Measurements from ENCODE around the gene CNTNAP2. TPM values are rescaled to one million over a fixed set of nuclear protein-coding genes. Genes with fewer than 3 reads are reported as not detected.

The CNTNAP2 gene
- total RNA-seq, 1 experiment from 2014 or later, result 64.5 TPM

DNA sequence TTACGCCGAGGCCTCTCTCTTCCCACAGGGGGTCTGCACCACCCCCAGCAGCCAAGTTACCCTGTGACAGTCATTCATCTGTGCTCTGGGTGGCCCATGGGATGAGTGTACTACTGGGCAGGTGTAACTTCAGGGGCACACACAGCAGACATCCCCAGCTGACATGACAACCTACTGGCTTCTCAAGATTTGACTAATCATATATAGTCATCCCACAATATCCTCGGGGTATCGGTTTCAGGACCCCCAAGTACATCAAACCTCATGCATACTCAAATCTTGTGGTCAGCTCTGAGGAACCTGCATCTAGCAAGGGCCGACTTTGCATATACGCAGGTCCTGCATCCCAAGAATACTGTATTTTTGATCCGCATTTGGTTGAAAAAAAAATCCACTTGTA lies 2137.0 kb downstream of the CNTNAP2 start:
- no peak overlapping the region for H2BK5ac ChIP-seq (ENCODE audit: insufficient read length, low read length)
- H3K4me1 Mint-ChIP-seq, result no peaks in the 10 kb centered on the region
- no peak overlapping the region for H3K14ac ChIP-seq (ENCODE audit: insufficient read depth, low read length)
- H3K27me3 Mint-ChIP-seq (ENCODE audit: low read depth), result peaks cover 14% of the 10 kb centered on the region
- TF ChIP-seq, protein P1, sequence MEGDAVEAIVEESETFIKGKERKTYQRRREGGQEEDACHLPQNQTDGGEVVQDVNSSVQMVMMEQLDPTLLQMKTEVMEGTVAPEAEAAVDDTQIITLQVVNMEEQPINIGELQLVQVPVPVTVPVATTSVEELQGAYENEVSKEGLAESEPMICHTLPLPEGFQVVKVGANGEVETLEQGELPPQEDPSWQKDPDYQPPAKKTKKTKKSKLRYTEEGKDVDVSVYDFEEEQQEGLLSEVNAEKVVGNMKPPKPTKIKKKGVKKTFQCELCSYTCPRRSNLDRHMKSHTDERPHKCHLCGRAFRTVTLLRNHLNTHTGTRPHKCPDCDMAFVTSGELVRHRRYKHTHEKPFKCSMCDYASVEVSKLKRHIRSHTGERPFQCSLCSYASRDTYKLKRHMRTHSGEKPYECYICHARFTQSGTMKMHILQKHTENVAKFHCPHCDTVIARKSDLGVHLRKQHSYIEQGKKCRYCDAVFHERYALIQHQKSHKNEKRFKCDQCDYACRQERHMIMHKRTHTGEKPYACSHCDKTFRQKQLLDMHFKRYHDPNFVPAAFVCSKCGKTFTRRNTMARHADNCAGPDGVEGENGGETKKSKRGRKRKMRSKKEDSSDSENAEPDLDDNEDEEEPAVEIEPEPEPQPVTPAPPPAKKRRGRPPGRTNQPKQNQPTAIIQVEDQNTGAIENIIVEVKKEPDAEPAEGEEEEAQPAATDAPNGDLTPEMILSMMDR (conservative IDR thresholded peaks at IDR 0.05), result no peak
- no peak overlapping the region for H3K9ac ChIP-seq (ENCODE audit: extremely low read depth, insufficient read length, low read length)
- no peaks in the 10 kb centered on the region for H3K79me2 ChIP-seq (ENCODE audit: insufficient read depth, low read length)
- no peaks in the 10 kb centered on the region for H3K23me2 ChIP-seq (ENCODE audit: insufficient read length, low read depth, low read length, poor library complexity, severe bottlenecking)
- H4K5ac ChIP-seq (ENCODE audit: insufficient read length, low read depth, low read length), result no peak overlapping the region
- H4K8ac ChIP-seq (replicated peaks; ENCODE audit: insufficient read length, low read depth, low read length), result no peak overlapping the region
- no peak overlapping the region for H2AK5ac ChIP-seq (ENCODE audit: insufficient read length, low read length)
- H3K9me3 Mint-ChIP-seq, result peaks cover 35 to 43% of the 10 kb centered on the region in 2 experiments
- no peaks in the 10 kb centered on the region for H4K20me1 ChIP-seq (ENCODE audit: control insufficient read depth, insufficient read depth, insufficient read length)
- H3K56ac ChIP-seq (ENCODE audit: insufficient read length, low read depth, low read length), result no peak overlapping the region
- H3K27ac Mint-ChIP-seq, result no peak overlapping the region
- H3K36me3 Mint-ChIP-seq (ENCODE audit: insufficient read depth in 1 of 3, low read depth in 3 of 3), result peaks cover 20 to 36% (median 27%) of the 10 kb centered on the region in 3 experiments
- no peak for DNase-seq
- H2AFZ ChIP-seq (ENCODE audit: low read length), result no peak overlapping the region
- no peak overlapping the region for H2BK120ac ChIP-seq (ENCODE audit: low read depth, low read length, poor library complexity, severe bottlenecking)
- no peak overlapping the region for H3K4me2 ChIP-seq (ENCODE audit: insufficient read depth, insufficient read length, low read length)
- H3T11ph ChIP-seq (ENCODE audit: low read length), result no peak overlapping the region
- H2BK12ac ChIP-seq (ENCODE audit: insufficient read length, low read depth, low read length), result no peak overlapping the region
- H3K79me1 ChIP-seq (ENCODE audit: insufficient read depth, low read depth, low read length, poor library complexity, severe bottlenecking), result no peaks in the 10 kb centered on the region
- H3K23ac ChIP-seq (ENCODE audit: insufficient read length, low read depth, low read length), result no peak overlapping the region
- H3K9me3 ChIP-seq (ENCODE audit: control insufficient read depth, low read depth, low read length), result no peaks in the 10 kb centered on the region
- no peak overlapping the region for H3K4me3 Mint-ChIP-seq
- H2BK20ac ChIP-seq (ENCODE audit: low read depth, low read length, poor library complexity, severe bottlenecking), result no peak overlapping the region
- H2BK15ac ChIP-seq (ENCODE audit: low read depth, low read length), result no peak overlapping the region
- no CpG with 5 or more reads among the region's 7 CpGs for WGBS (ENCODE audit: extremely low coverage, insufficient read length, low lambda C conversion rate)
- no peak overlapping the region for H3K27ac ChIP-seq (ENCODE audit: insufficient read length, low read depth, low read length)
- no peak overlapping the region for H3K4ac ChIP-seq (ENCODE audit: low read depth, low read length)
- H3K27me3 ChIP-seq (ENCODE audit: insufficient read depth, low read length), result no peaks in the 10 kb centered on the region
- H3K4me1 ChIP-seq (ENCODE audit: insufficient read depth, low read length), result no peaks in the 10 kb centered on the region
- no peak overlapping the region for H3K18ac ChIP-seq (ENCODE audit: insufficient read length, low read depth, low read length)
- no peak overlapping the region for H4K91ac ChIP-seq (ENCODE audit: insufficient read length, low read depth, low read length)
